Measurements from ENCODE around the gene GLG1.

DNA sequence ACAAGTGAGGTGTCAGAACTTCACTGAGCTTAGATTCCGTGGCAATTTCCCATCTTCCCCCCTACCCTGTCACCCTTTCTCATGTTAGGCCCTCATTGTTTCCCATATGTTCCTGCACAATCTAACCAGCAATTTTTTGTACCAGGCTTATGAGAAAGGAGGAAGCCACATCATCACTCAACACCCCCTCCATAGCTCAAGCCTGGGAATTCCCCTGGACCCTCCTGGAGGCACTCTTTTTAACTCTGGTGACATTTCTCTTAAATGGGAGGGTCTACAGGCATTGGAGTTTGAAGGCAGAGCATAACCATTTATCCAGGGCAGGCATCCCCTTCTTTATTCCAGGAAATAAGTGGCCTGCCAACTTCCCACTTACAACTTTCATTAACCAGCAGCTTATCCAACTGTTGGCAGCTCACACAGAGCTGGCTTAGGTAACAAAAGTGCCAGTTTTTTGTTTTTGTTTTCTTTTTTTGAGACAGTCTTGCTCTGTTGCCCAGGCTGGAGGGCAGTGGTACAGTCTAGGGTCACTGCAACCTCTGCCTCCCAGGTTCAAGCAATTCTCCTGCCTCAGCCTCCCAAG lies 10.4 kb upstream of the GLG1 start:
- TF ChIP-seq NR3C1 (IDR thresholded peaks at IDR 0.05) = no peak
- no peak for TF ChIP-seq KDM1A (IDR thresholded peaks at IDR 0.05; ENCODE audit: low read depth)
- no peak for TF ChIP-seq CTCF (IDR thresholded peaks at IDR 0.05)
- no peak for TF ChIP-seq MAFK (IDR thresholded peaks at IDR 0.05; ENCODE audit: partially characterized antibody)
- TF ChIP-seq ZC3H11A (IDR thresholded peaks at IDR 0.05) = no peak
- no peak for TF ChIP-seq POLR2A (IDR thresholded peaks at IDR 0.05; ENCODE audit: low read length)
- no peak for TF ChIP-seq KDM5A (IDR thresholded peaks at IDR 0.05)
- no peak for TF ChIP-seq REST (IDR thresholded peaks at IDR 0.05)
- no peak for TF ChIP-seq PHF8 (IDR thresholded peaks at IDR 0.05; ENCODE audit: borderline replicate concordance, low read depth)
- no peak for TF ChIP-seq RAD21 (conservative IDR thresholded peaks at IDR 0.05 in 1 of 2, IDR thresholded peaks at IDR 0.05 in 1 of 2)

All from A549 (cell line).